Astrocyte (in vitro differentiated cells and primary cell): Measurements from ENCODE around the gene FSTL1. TPM values are rescaled to one million over a fixed set of nuclear protein-coding genes. Genes with fewer than 3 reads are reported as not detected.

ENCODE experiments used
- DNase-seq: peaks from one replicate; pipeline ENCODE4 v3.0.0-alpha.2; 2010; ENCODE audit warnings: low read depth
- FAIRE-seq: peaks from 2 replicates; lab custom pipeline; 2011; peaks lifted over from hg19 to GRCh38; lab: Jason Lieb, UNC
- H2AFZ ChIP-seq: 2 replicates; pipeline ENCODE4 v1.6.0; 2012; ENCODE audit warnings: low read depth, low read length, inconsistent platforms
- H3K27ac ChIP-seq: 2 replicates; pipeline ENCODE4 v1.5.1; 2011; ENCODE audit warnings: low read depth, low read length, inconsistent platforms
- H3K27me3 ChIP-seq: 2 replicates; pipeline ENCODE4 v1.6.0; 2011; ENCODE audit warnings: low read length, inconsistent platforms; ENCODE audit not compliant: insufficient read depth
- H3K36me3 ChIP-seq: 2 replicates; pipeline ENCODE4 v1.5.1; 2011; ENCODE audit warnings: low read length, inconsistent platforms; ENCODE audit not compliant: insufficient read depth
- H3K4me1 ChIP-seq: 2 replicates; pipeline ENCODE4 v1.5.1; 2011; ENCODE audit warnings: low read length, inconsistent platforms; ENCODE audit not compliant: insufficient read depth
- H3K4me2 ChIP-seq: 2 replicates; pipeline ENCODE4 v1.6.0; 2012; ENCODE audit warnings: low read length, inconsistent platforms
- H3K4me3 ChIP-seq: 2 replicates; pipeline ENCODE4 v1.5.1; 2011; ENCODE audit warnings: low read depth, mild to moderate bottlenecking, low read length, inconsistent platforms; ENCODE audit not compliant: insufficient read depth
- H3K79me2 ChIP-seq: 2 replicates; pipeline ENCODE4 v1.6.0; 2012; ENCODE audit warnings: mild to moderate bottlenecking, low read length, inconsistent platforms; ENCODE audit not compliant: insufficient read depth
- H3K9ac ChIP-seq: 2 replicates; pipeline ENCODE4 v1.6.0; 2012; ENCODE audit warnings: mild to moderate bottlenecking, low read length, inconsistent platforms
- H3K9me3 ChIP-seq: 2 replicates; pipeline ENCODE4 v1.5.1; 2012; ENCODE audit warnings: low read depth, mild to moderate bottlenecking, low read length, inconsistent platforms; ENCODE audit not compliant: insufficient read depth
- H4K20me1 ChIP-seq: 2 replicates; pipeline ENCODE4 v1.6.0; 2012; ENCODE audit warnings: low read length, inconsistent platforms; ENCODE audit not compliant: insufficient read depth
- H3K27ac Mint-ChIP-seq: one replicate; pipeline ENCODE4 v1.8.0; 2021; ENCODE audit warnings: mild to moderate bottlenecking, mixed read lengths; ENCODE audit not compliant: unreplicated experiment
- H3K27me3 Mint-ChIP-seq: one replicate; pipeline ENCODE4 v1.8.0; 2021; ENCODE audit warnings: low read depth, mixed read lengths; ENCODE audit not compliant: unreplicated experiment
- H3K36me3 Mint-ChIP-seq: one replicate; pipeline ENCODE4 v1.8.0; 2021; ENCODE audit warnings: low read depth, mixed read lengths; ENCODE audit not compliant: unreplicated experiment
- H3K4me1 Mint-ChIP-seq: one replicate; pipeline ENCODE4 v1.8.0; 2021; ENCODE audit warnings: low read depth, mixed read lengths; ENCODE audit not compliant: unreplicated experiment
- H3K4me3 Mint-ChIP-seq: one replicate; pipeline ENCODE4 v1.8.0; 2021; ENCODE audit warnings: mild to moderate bottlenecking, moderate library complexity, mixed read lengths; ENCODE audit not compliant: unreplicated experiment
- H3K9me3 Mint-ChIP-seq: one replicate; pipeline ENCODE4 v1.8.0; 2021; ENCODE audit warnings: mild to moderate bottlenecking, mixed read lengths; ENCODE audit not compliant: unreplicated experiment
- EZH2 ChIP-seq: IDR thresholded peaks from 2 replicates; pipeline ENCODE4 v1.6.1; 2012; ENCODE audit warnings: mild to moderate bottlenecking, low read length, inconsistent platforms; ENCODE audit not compliant: insufficient read depth
- total RNA-seq: library from RNA; stranded (reverse); gene quantifications from 2 replicates; pipeline ENCODE4 v1.2.1, GENCODE V29; 2021
- TF ChIP-seq, protein P1 (sequence below): IDR thresholded peaks from 2 replicates; pipeline ENCODE4 v1.5.1; 2011; ENCODE audit warnings: low read depth, mild to moderate bottlenecking, inconsistent platforms, low read length, moderate library complexity; ENCODE audit not compliant: insufficient read depth

The FSTL1 gene
- total RNA-seq, 1 donor from 2014 or later: 1,010 TPM

DNA sequence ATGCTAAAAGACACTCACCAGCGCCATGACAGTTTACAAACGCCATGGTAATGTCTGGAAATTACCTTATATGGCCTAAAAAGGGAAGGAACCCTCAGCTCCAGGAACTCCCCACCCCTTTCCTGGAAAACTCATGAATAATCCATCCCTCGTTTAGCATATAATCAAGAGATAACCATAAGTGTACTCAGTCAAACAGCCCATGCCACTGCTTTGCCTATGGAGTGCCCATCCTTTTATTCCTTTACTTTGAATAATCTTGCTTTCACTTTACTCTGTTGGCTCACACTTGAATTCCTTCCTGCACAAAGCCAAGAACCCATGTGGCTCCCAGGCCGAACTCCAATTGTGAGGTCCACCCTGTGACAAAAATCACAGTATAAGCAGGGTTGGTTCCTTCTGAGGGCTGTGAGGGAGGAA, 19.1 kb upstream of the FSTL1 start:
- Histone ChIP-seq H3K9ac (no peak overlapping the region), H2AFZ (peak overlapping the region; percentile 29), H3K36me3 (no peaks in the 10 kb centered on the region)

DNA sequence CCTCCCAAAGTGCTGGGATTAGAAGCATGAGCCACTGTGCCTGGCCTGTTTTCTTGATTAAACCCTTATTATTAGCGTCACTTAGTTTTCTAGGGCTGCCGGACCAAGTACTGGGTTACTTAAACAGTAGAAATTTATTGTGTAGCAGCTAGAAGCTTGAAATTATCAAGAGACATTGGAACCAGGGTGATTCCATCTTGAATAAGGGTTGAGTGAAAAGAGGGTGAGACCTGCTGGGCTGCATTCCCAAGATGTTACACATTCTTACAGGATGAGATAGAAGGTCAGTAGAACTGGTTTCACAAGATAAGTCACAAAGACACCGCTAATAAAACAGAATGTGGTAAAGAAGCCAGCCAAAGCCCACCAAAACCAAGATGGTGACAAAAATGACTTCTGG, 18.6 kb upstream of the FSTL1 start:
- H3K4me1 ChIP-seq: peaks cover 39% of the 10 kb centered on the region
- no peaks in the 10 kb centered on the region for H3K79me2 ChIP-seq
- Mint-ChIP-seq H3K4me3 (no peak overlapping the region), H3K4me1 (peaks cover 59% of the 10 kb centered on the region), H3K9me3 (peaks cover 8% of the 10 kb centered on the region), H3K27me3 (no peaks in the 10 kb centered on the region), H3K36me3 (peaks cover 2% of the 10 kb centered on the region), H3K27ac (peak overlapping the region; percentile 90)
- no peaks in the 10 kb centered on the region for H3K36me3 ChIP-seq
- peak overlapping the region; percentile 28 for H3K4me2 ChIP-seq
- peak; percentile 78 for FAIRE-seq
- H2AFZ ChIP-seq: peak overlapping the region; percentile 29
- H3K9ac ChIP-seq: no peak overlapping the region
- peak; percentile 68 for DNase-seq
- H4K20me1 ChIP-seq: no peaks in the 10 kb centered on the region
- H3K27me3 ChIP-seq: no peaks in the 10 kb centered on the region
- no peak overlapping the region for H3K4me3 ChIP-seq
- peak overlapping the region; percentile 23 for H3K27ac ChIP-seq
- TF ChIP-seq EZH2: no peak
- TF ChIP-seq, protein P1, sequence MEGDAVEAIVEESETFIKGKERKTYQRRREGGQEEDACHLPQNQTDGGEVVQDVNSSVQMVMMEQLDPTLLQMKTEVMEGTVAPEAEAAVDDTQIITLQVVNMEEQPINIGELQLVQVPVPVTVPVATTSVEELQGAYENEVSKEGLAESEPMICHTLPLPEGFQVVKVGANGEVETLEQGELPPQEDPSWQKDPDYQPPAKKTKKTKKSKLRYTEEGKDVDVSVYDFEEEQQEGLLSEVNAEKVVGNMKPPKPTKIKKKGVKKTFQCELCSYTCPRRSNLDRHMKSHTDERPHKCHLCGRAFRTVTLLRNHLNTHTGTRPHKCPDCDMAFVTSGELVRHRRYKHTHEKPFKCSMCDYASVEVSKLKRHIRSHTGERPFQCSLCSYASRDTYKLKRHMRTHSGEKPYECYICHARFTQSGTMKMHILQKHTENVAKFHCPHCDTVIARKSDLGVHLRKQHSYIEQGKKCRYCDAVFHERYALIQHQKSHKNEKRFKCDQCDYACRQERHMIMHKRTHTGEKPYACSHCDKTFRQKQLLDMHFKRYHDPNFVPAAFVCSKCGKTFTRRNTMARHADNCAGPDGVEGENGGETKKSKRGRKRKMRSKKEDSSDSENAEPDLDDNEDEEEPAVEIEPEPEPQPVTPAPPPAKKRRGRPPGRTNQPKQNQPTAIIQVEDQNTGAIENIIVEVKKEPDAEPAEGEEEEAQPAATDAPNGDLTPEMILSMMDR: no peak
- no peaks in the 10 kb centered on the region for H3K9me3 ChIP-seq

More for the DNA sequence above, 19.1 kb upstream of the FSTL1 start:
- no peaks in the 10 kb centered on the region for H4K20me1 ChIP-seq
- no peaks in the 10 kb centered on the region for H3K79me2 ChIP-seq
- Mint-ChIP-seq H3K4me3 (no peak overlapping the region), H3K36me3 (peaks cover 2% of the 10 kb centered on the region), H3K4me1 (peaks cover 62% of the 10 kb centered on the region), H3K9me3 (peaks cover 11% of the 10 kb centered on the region), H3K27ac (peak overlapping the region; percentile 90), H3K27me3 (no peaks in the 10 kb centered on the region)
- DNase-seq: peak; percentile 35
- H3K9me3 ChIP-seq: no peaks in the 10 kb centered on the region
- H3K4me2 ChIP-seq: peak overlapping the region; percentile 28
- H3K27me3 ChIP-seq: no peaks in the 10 kb centered on the region
- FAIRE-seq: peak; percentile 59
- H3K4me3 ChIP-seq: no peak overlapping the region
- H3K27ac ChIP-seq: peak overlapping the region; percentile 23
- no peak for TF ChIP-seq EZH2
- TF ChIP-seq, protein P1: no peak
- H3K4me1 ChIP-seq: peaks cover 42% of the 10 kb centered on the region

DNA sequence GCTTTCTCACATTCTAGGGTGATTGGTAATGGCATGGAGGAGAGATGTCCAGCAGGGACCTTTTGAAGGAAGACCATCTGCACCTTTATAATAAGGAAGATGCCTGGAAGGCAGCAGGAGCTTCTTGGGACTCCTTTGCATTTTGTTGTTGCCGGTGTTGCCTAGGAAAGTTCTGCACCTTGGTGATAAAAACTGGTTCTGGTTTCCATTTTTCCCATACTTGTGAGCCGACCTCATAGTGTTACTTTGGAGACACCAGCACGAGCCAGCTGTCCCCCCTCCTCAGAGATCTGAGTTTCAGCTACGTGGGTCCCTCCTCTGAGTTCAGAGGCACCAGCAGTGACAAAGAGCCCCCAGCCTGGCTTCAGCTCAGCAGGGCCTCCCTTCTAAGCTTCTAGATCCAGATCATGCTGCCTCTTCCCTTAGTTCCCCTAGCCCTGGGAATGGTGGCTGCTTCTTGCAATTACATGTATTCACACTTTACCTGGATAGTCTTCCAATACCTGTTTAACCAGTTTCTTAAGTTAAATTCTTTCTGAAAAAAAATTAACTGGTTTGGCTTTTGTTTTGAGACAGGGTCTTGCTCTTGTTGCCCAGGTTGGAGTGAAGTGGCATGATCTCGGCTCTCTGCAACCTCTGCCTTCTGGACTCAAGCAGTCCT, 18.0 kb upstream of the FSTL1 start:
- Histone ChIP-seq H3K36me3 (no peaks in the 10 kb centered on the region), H3K27ac (no peak overlapping the region), H3K79me2 (no peaks in the 10 kb centered on the region), H3K9me3 (no peaks in the 10 kb centered on the region), H3K4me2 (no peak overlapping the region), H2AFZ (no peak overlapping the region), H3K27me3 (no peaks in the 10 kb centered on the region), H3K4me3 (no peak overlapping the region), H3K4me1 (peaks cover 34% of the 10 kb centered on the region), H3K9ac (no peak overlapping the region), H4K20me1 (no peaks in the 10 kb centered on the region)
- peaks cover 52% of the 10 kb centered on the region for H3K4me1 Mint-ChIP-seq
- DNase-seq (no peak), FAIRE-seq (no peak)
- peaks cover 2% of the 10 kb centered on the region for H3K36me3 Mint-ChIP-seq
- H3K27me3 Mint-ChIP-seq: no peaks in the 10 kb centered on the region
- H3K9me3 Mint-ChIP-seq: peaks cover 8% of the 10 kb centered on the region
- peak overlapping the region; percentile 90 for H3K27ac Mint-ChIP-seq
- TF ChIP-seq EZH2: no peak
- TF ChIP-seq, protein P1: no peak
- H3K4me3 Mint-ChIP-seq: no peak overlapping the region
